GM23338 (cell line): Measurements from ENCODE around the gene PARP11. TPM values are rescaled to one million over a fixed set of nuclear protein-coding genes. Genes with fewer than 3 reads are reported as not detected.

ENCODE experiments used
- ATAC-seq: fragments of 200-7000 bp; cut with Tn5 transposase; 3 replicates; pipeline ENCODE4 v1.9.1; 2020
- DNase-seq: peaks from one replicate; pipeline ENCODE4 v3.0.0-alpha.2; 2015; ENCODE audit warnings: low spot score
- H2AFZ ChIP-seq: fragments of 200-600 bp; sonication (generic); 2 replicates; pipeline ENCODE4 v1.8.0; 2016; ENCODE audit warnings: antibody characterized with exemption, mild to moderate bottlenecking, moderate library complexity
- H3F3A ChIP-seq: fragments of 200-600 bp; sonication (generic); replicated peaks from 2 replicates; pipeline ENCODE4 v1.8.0; 2017; ENCODE audit warnings: antibody characterized with exemption, mixed run types, low read depth
- H3K27ac ChIP-seq: fragments of 200-600 bp; sonication (generic); 2 replicates; pipeline ENCODE4 v1.6.1; 2016; ENCODE audit warnings: low read depth
- H3K27me3 ChIP-seq: fragments of 200-600 bp; sonication (generic); 2 replicates; pipeline ENCODE4 v1.8.0; 2016; ENCODE audit warnings: mild to moderate bottlenecking, mixed run types, moderate library complexity; ENCODE audit not compliant: insufficient read depth
- H3K36me3 ChIP-seq: fragments of 200-600 bp; sonication (generic); 2 replicates; pipeline ENCODE4 v1.8.0; 2016; ENCODE audit warnings: mild to moderate bottlenecking; ENCODE audit not compliant: insufficient read depth
- H3K4me1 ChIP-seq: fragments of 200-600 bp; sonication (generic); 2 replicates; pipeline ENCODE4 v1.8.0; 2016; ENCODE audit warnings: mild to moderate bottlenecking, moderate library complexity; ENCODE audit not compliant: insufficient read depth
- H3K4me2 ChIP-seq: fragments of 200-600 bp; sonication (generic); 2 replicates; pipeline ENCODE4 v1.7.1; 2017; ENCODE audit warnings: mixed run types
- H3K4me3 ChIP-seq: fragments of 200-600 bp; sonication (generic); 2 replicates; pipeline ENCODE4 v1.6.1; 2016; ENCODE audit warnings: mixed run types
- H3K79me2 ChIP-seq: fragments of 200-600 bp; sonication (generic); replicated peaks from 2 replicates; pipeline ENCODE4 v1.8.0; 2017; ENCODE audit warnings: mild to moderate bottlenecking; ENCODE audit not compliant: insufficient read depth
- H3K9me2 ChIP-seq: fragments of 200-600 bp; sonication (generic); 2 replicates; pipeline ENCODE4 v1.8.0; 2017; ENCODE audit not compliant: insufficient read depth
- H4K20me1 ChIP-seq: fragments of 200-600 bp; sonication (generic); replicated peaks from 2 replicates; pipeline ENCODE4 v1.8.0; 2017; ENCODE audit warnings: mild to moderate bottlenecking; ENCODE audit not compliant: insufficient read depth
- H3K27ac Mint-ChIP-seq: 2 replicates; pipeline ENCODE4 v1.8.0; 2020; ENCODE audit warnings: inconsistent platforms, mild to moderate bottlenecking, moderate library complexity, mixed read lengths
- H3K27me3 Mint-ChIP-seq: 3 replicates; pipeline ENCODE4 v1.8.0; 2022; ENCODE audit warnings: low read depth, mild to moderate bottlenecking, moderate library complexity, mixed read lengths, inconsistent platforms; ENCODE audit not compliant: insufficient read depth, poor library complexity
- H3K36me3 Mint-ChIP-seq: 3 replicates; pipeline ENCODE4 v1.8.0; 2021; ENCODE audit warnings: low read depth, mild to moderate bottlenecking, inconsistent platforms, moderate library complexity, mixed read lengths
- H3K4me1 Mint-ChIP-seq: 3 replicates; pipeline ENCODE4 v1.8.0; 2020; ENCODE audit warnings: mild to moderate bottlenecking, inconsistent platforms, mixed read lengths
- H3K4me3 Mint-ChIP-seq: 3 replicates; pipeline ENCODE4 v1.8.0; 2021; ENCODE audit warnings: moderate library complexity, mild to moderate bottlenecking, inconsistent platforms, mixed read lengths
- H3K9me3 Mint-ChIP-seq: 3 replicates; pipeline ENCODE4 v1.8.0; 2020; ENCODE audit warnings: moderate library complexity, mild to moderate bottlenecking, inconsistent platforms, mixed read lengths
- CREB1 ChIP-seq: fragments of 250-450 bp; sonication (Bioruptor Pico); IDR thresholded peaks from 2 replicates; pipeline ENCODE4 v1.5.0; 2020; ENCODE audit warnings: low read depth, mild to moderate bottlenecking, moderate library complexity
- CTCF ChIP-seq, 2 experiments: fragments of 200-600 bp in 1 of 2; sonication (generic) in 1 of 2; conservative IDR thresholded peaks; 2 replicates each; pipeline versions ENCODE4 v1.5.1 to v1.6.1; 2016 to 2017; ENCODE audit warnings: antibody characterized with exemption in 2 of 2, low read depth in 2 of 2, mild to moderate bottlenecking in 2 of 2, moderate library complexity in 1 of 2
- EZH2 ChIP-seq: fragments of 200-600 bp; sonication (generic); IDR thresholded peaks from one replicate; pipeline ENCODE4 v1.8.0; 2017; ENCODE audit warnings: antibody characterized with exemption, mild to moderate bottlenecking, low read depth; ENCODE audit not compliant: unreplicated experiment
- EZH2phosphoT487 ChIP-seq: fragments of 200-600 bp; sonication (generic); IDR thresholded peaks from one replicate; pipeline ENCODE4 v1.8.1; 2018; ENCODE audit warnings: antibody characterized with exemption; ENCODE audit not compliant: unreplicated experiment
- JUNB ChIP-seq: IDR thresholded peaks from one replicate; pipeline ENCODE4 v1.6.1; 2016; ENCODE audit warnings: antibody characterized with exemption; ENCODE audit not compliant: unreplicated experiment
- NANOG ChIP-seq: IDR thresholded peaks from 2 replicates; pipeline ENCODE4 v1.6.1; 2016; ENCODE audit warnings: antibody characterized with exemption, borderline replicate concordance
- POLR2AphosphoS5 ChIP-seq: IDR thresholded peaks from 2 replicates; pipeline ENCODE4 v1.6.1; 2016; ENCODE audit warnings: antibody characterized with exemption, low read depth
- ZNF114 ChIP-seq: fragments of 250-450 bp; sonication (Bioruptor Pico); IDR thresholded peaks from 2 replicates; pipeline ENCODE4 v1.5.0; 2020; ENCODE audit warnings: mild to moderate bottlenecking, moderate library complexity
- ZNF331 ChIP-seq: fragments of 250-450 bp; sonication (Bioruptor Pico); IDR thresholded peaks from 2 replicates; pipeline ENCODE4 v1.5.0; 2020; ENCODE audit warnings: low read depth, mild to moderate bottlenecking, moderate library complexity
- polyA plus RNA-seq: library from polyadenylated mRNA; unstranded; fragments of >200 nt; fragmentation: Nextera tagmentation; extraction: Ambion mirVana; gene quantifications from 2 replicates; pipeline ENCODE4 v1.2.1, GENCODE V29; 2016
- total RNA-seq: library from RNA; depleted of rRNA; stranded (reverse); fragments of >200 nt; shearing (Covaris generic); gene quantifications from 2 replicates; pipeline ENCODE4 v1.2.3, GENCODE V29; 2014
- TF ChIP-seq, protein P1 (sequence below): IDR thresholded peaks from 2 replicates; pipeline ENCODE4 v1.6.1; 2016; ENCODE audit warnings: antibody characterized with exemption
- TF ChIP-seq, protein P2 (sequence below): IDR thresholded peaks from one replicate; pipeline ENCODE4 v1.6.1; 2018; ENCODE audit warnings: antibody characterized with exemption; ENCODE audit not compliant: unreplicated experiment

Gene PARP11
- total and polyA plus RNA-seq, 2 experiments from 2014 or later, result 4.8 to 11.5 TPM

DNA sequence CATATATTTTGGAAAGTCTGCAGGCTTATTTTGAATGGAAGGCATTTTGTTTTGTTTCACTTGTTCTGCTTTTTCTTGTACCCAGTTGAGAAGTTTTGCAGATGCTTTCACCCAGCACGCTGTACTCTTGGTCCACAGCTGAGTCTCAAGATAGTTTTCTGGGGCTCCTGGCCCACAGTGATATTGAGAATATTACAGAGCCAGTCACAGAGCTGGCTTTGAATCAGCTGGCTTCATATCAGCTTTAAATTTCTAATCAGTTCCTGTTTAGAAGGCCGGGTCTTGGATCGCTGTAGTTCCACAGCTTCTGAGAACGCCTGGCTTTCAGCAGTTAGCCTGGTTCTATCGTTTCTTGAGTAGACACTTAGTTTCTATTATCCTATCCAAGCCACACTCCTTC, 32.5 kb upstream of the PARP11 start:
- no peaks in the 10 kb centered on the region for H4K20me1 ChIP-seq
- H3K27ac ChIP-seq, result no peak overlapping the region
- Mint-ChIP-seq H3K27me3 (no peaks in the 10 kb centered on the region), H3K4me3 (no peak overlapping the region), H3K9me3 (no peaks in the 10 kb centered on the region), H3K36me3 (no peaks in the 10 kb centered on the region), H3K4me1 (peaks cover 10% of the 10 kb centered on the region; the same call in 2 of the 3 replicates), H3K27ac (no peak overlapping the region)
- H3K79me2 ChIP-seq, result no peaks in the 10 kb centered on the region
- no peak overlapping the region for H3K4me2 ChIP-seq
- H3K9me2 ChIP-seq, result no peaks in the 10 kb centered on the region
- no peak for DNase-seq
- ATAC-seq, result no peak
- H2AFZ ChIP-seq, result no peak overlapping the region
- no peaks in the 10 kb centered on the region for H3F3A ChIP-seq
- TF ChIP-seq, protein P1, sequence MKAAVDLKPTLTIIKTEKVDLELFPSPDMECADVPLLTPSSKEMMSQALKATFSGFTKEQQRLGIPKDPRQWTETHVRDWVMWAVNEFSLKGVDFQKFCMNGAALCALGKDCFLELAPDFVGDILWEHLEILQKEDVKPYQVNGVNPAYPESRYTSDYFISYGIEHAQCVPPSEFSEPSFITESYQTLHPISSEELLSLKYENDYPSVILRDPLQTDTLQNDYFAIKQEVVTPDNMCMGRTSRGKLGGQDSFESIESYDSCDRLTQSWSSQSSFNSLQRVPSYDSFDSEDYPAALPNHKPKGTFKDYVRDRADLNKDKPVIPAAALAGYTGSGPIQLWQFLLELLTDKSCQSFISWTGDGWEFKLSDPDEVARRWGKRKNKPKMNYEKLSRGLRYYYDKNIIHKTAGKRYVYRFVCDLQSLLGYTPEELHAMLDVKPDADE, result no peak
- TF ChIP-seq EZH2 (no peak), NANOG (no peak), POLR2AphosphoS5 (no peak)
- no peaks in the 10 kb centered on the region for H3K27me3 ChIP-seq
- 0 out of 2 replicates have a peak, but pooled peaks cover 3% of the 10 kb centered on the region for H3K4me1 ChIP-seq
- H3K4me3 ChIP-seq, result no peak overlapping the region
- no peaks in the 10 kb centered on the region for H3K36me3 ChIP-seq

DNA sequence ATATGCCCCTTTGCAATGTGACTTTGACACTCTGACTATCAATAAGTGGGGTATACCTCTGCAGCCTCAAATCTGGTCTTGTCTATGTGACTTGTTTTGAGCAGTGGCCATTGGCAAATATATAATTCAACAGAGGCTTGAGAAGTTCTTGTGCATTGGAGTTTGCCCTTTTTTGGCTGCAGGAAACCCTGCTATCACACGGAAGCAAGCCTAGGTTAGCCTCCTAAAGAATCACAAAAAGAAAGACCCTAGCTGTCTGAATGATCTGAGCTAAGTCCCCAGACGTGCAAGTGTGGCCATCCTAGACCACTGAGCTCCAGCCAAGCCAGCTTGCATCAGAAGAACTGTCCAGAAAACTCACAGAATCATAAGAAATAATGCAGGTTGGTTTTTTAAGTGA, 31.8 kb upstream of the PARP11 start:
- Histone ChIP-seq H3K4me3 (no peak overlapping the region), H3K79me2 (no peaks in the 10 kb centered on the region), H4K20me1 (no peaks in the 10 kb centered on the region), H3K27me3 (no peaks in the 10 kb centered on the region), H3K27ac (no peak overlapping the region), H3K36me3 (no peaks in the 10 kb centered on the region), H3K9me2 (no peaks in the 10 kb centered on the region), H3K4me2 (no peak overlapping the region), H3F3A (no peaks in the 10 kb centered on the region), H2AFZ (peak overlapping the region; percentile 61; the same call in 1 of the 2 replicates), H3K4me1 (0 out of 2 replicates have a peak, but pooled peaks cover 3% of the 10 kb centered on the region)
- Mint-ChIP-seq H3K36me3 (no peaks in the 10 kb centered on the region), H3K27ac (no peak overlapping the region), H3K27me3 (no peaks in the 10 kb centered on the region), H3K9me3 (no peaks in the 10 kb centered on the region), H3K4me1 (peaks cover 10% of the 10 kb centered on the region; the same call in 2 of the 3 replicates), H3K4me3 (no peak overlapping the region)
- DNase-seq, result no peak
- no peak for ATAC-seq
- TF ChIP-seq EZH2, result no peak
- TF ChIP-seq, protein P2, sequence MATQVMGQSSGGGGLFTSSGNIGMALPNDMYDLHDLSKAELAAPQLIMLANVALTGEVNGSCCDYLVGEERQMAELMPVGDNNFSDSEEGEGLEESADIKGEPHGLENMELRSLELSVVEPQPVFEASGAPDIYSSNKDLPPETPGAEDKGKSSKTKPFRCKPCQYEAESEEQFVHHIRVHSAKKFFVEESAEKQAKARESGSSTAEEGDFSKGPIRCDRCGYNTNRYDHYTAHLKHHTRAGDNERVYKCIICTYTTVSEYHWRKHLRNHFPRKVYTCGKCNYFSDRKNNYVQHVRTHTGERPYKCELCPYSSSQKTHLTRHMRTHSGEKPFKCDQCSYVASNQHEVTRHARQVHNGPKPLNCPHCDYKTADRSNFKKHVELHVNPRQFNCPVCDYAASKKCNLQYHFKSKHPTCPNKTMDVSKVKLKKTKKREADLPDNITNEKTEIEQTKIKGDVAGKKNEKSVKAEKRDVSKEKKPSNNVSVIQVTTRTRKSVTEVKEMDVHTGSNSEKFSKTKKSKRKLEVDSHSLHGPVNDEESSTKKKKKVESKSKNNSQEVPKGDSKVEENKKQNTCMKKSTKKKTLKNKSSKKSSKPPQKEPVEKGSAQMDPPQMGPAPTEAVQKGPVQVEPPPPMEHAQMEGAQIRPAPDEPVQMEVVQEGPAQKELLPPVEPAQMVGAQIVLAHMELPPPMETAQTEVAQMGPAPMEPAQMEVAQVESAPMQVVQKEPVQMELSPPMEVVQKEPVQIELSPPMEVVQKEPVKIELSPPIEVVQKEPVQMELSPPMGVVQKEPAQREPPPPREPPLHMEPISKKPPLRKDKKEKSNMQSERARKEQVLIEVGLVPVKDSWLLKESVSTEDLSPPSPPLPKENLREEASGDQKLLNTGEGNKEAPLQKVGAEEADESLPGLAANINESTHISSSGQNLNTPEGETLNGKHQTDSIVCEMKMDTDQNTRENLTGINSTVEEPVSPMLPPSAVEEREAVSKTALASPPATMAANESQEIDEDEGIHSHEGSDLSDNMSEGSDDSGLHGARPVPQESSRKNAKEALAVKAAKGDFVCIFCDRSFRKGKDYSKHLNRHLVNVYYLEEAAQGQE, result no peak
- TF ChIP-seq JUNB, result no peak
- no peak for TF ChIP-seq CTCF (conservative IDR thresholded peaks at IDR 0.05; ENCODE audit: low read depth in 2 of 2)
- TF ChIP-seq EZH2phosphoT487, result no peak
- TF ChIP-seq, protein P1, result no peak
- TF ChIP-seq POLR2AphosphoS5, result no peak
- TF ChIP-seq CREB1 (CRISPR knock-in tag), result no peak
- no peak for TF ChIP-seq ZNF114
- TF ChIP-seq NANOG, result no peak
- TF ChIP-seq ZNF331 (CRISPR knock-in tag), result no peak
